HG02610 (cell line): ENCODE measurements around the gene ELAPOR2.
"Not testable (repeated sequence)": the region's sequence is repeated elsewhere in the genome, so short reads cannot be mapped to it uniquely, and the experiment has no call there.

Experiments
- ATAC-seq: cut with Tn5 transposase; IDR thresholded peaks from one replicate; pipeline ENCODE4 v1.9.1; 2021; ENCODE audit warnings: mild to moderate bottlenecking, moderate library complexity; ENCODE audit not compliant: unreplicated experiment

Gene ELAPOR2

GRCh38 chr7:87044713-87045112, 14.7 kb downstream of the ELAPOR2 start:
- ATAC-seq: not testable (repeated sequence)

DNA sequence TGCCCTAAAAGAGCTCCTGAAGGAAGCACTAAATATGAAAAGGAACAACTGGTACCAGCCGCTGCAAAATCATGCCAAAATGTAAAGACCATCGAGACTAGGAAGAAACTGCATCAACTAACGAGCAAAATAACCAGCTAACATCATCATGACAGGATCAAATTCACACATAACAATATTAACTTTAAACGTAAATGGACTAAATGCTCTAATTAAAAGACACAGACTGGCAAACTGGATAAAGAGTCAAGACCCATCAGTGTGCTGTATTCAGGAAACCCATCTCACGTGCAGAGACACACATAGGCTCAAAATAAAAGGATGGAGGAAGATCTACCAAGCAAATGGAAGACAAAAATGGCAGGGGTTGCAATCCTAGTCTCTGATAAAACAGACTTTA, 17.9 kb downstream of the ELAPOR2 start:
- not testable (repeated sequence) for ATAC-seq

GRCh38 chr7:87039691-87040299, 19.7 kb downstream of the ELAPOR2 start:
- ATAC-seq: not testable (repeated sequence)

DNA sequence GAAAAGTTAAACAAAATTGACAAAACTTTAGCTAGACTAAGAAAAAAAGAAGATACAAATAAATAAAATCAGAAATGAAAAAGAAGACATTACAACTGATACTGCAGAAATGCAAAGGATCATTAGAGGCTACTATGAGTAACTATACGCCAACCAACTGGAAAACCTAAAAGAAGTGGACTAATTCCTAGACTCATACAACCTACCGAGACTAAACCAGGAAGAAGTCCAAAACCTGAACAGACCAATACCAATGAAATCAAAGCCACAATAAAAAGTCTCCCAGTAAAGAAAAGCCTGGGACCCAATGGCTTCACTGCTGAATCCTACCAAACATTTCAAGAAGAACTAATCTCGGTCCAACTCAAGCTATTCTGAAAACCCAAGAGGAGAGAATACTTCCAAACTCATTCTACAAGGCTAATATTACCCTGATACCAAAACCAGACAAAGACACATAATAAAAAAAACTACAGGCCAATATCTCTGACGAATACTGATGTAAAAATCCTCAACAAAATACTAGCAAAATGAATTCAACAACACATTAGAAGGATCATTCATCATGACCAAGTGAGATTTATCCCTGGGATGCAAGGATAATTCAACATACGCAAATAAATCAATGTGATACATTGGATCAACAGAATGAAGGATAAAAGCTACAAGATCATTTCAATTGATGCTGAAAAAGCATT, 20.3 kb downstream of the ELAPOR2 start:
- no peak for ATAC-seq

- ATAC-seq: no peak
Measured at GRCh38 chr7:87036985-87037384, 22.5 kb downstream of the ELAPOR2 start.

DNA sequence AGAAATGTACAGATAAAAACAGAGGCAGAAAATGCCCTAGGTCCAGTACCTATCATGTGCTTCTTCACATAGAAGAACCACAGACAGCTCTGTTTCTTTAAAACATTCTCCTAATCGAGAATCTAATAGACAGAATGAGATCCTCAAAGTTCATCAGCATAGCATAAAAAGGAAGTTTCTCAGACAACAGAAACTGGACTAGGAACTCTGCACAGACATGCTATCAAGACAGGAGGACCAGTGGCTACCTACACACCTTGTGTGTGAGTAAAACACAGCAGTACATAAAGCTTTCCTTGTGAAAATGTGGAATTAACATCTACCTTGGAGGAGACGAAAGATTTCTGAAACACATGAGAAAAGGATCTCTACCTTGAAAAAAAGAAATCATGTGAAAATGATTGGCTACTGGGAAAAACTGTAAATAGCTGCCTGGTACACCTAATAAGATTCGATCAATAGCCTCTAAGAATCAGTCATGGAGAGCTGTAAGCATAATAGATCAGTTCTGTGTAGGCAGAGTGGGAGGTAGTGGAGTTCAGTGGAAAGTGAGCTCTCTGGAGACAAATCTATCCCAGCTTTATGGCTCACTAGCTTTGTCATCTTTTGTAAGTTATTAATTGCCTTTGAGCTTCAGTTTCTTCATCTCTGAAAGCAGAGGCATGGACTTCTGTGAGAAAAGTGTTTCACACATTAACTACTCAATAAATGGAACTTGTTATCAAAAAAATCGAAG, 26.7 kb downstream of the ELAPOR2 start:
- ATAC-seq: no peak

DNA sequence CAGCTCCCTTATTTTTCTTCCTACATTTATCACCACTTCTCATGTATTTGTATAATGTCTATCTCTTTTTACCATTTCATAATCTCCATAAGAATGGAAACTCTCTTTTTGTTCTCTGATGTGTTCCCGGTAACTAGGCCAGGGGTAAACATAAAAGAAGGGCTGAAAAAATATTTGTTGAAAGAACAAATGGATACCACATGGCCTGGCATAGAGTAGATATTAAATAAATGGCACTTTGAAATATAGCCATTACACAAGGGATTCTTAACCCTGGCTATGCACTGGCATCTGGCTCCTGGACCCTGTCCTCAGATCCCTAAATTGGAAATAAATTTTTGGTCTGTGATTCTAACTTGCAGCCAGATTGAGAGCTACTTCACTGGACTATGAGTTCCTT, 30.4 kb downstream of the ELAPOR2 start:
- no peak for ATAC-seq

- ATAC-seq: no peak
Measured at GRCh38 chr7:87028636-87029035, 30.8 kb downstream of the ELAPOR2 start.

DNA sequence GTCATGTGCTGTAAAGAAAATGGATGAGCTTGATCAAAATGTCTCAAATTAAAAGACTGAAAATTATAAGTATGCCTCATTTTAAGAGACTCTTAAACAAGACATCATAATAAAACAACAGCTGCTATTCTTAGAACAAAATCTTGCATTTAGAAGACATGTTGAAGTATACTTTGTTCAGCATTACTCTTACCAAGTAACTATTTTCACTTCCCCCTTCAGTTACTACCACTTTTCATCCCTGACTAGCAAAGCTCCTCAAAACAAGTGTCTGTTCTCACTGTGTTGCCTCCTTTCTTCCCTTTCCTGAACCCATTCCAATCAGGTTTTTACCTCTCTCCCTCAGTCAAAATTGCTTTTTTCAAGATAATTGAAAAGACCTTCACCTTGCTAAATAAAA, 31.6 kb downstream of the ELAPOR2 start:
- ATAC-seq: peak; percentile 79

DNA sequence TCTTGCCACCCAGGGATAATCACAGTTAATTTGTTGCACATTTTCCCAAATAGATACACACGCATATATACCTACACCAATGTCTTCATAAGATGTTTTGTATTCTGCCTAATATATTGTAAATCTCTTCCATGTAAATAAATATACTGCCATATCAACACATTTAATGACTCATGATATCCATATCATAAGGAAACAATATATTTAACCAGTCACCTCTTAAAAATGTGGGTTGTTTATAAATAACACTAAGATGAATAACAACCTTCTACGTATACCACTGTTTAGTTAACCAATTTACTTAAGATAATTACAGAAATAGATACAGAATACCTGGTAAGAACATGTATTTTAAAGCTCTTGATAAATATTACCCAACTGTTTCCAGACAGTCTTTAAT, 38.2 kb downstream of the ELAPOR2 start:
- no peak for ATAC-seq

DNA sequence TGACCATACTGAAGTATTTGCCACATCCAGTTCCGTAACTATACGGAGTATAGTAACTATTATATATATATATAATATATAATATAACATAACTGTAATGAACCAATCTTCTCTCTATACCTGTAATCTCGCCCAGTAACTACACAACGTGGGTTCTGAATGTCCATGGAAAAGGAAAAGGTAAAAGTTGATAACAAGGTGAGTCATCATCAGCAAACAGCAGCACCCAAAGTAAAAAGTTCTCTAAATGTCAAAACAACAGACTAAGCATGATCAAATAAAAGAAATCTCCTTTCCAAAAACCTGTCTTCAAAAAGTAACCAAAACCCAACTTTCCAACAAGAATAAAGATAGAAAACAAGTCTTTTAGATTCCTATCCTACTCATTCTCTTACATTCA, 42.8 kb downstream of the ELAPOR2 start:
- no peak for ATAC-seq

DNA sequence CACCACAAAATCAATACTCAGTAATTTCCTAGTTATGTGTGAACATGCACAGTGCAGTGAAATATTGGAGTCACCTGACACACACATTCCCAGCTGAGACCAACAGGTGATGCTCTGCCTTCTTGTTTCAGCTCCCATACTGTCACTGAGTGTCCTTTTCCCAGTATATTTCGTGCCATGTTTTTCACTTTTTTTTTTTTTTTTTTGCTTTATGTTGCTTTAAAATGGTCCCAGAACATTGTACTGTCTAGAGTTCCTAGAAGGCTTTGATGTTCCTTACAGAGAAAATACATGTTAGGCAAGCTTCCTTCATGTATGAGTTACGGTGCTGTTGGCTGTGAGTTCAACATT, 45.6 kb downstream of the ELAPOR2 start:
- ATAC-seq: no peak

GRCh38 chr7:87013136-87013839, 46.2 kb downstream of the ELAPOR2 start:
- no peak for ATAC-seq
